Neural cell (in vitro differentiated cells): ENCODE measurements around the gene TFB2M. TPM values are rescaled to one million over a fixed set of nuclear protein-coding genes. Genes with fewer than 3 reads are reported as not detected.

ENCODE experiments used
- H2AFZ ChIP-seq: fragments of 200-600, 300-800 bp; sonication (generic), shearing (Covaris generic); 2 replicates; pipeline ENCODE4 v1.6.0; 2014; ENCODE audit warnings: low read depth, mild to moderate bottlenecking, antibody characterized with exemption, low read length, moderate library complexity
- H3F3A ChIP-seq: fragments of 200-600 bp; shearing (Covaris generic); 2 replicates; pipeline ENCODE4 v1.6.1; 2016; ENCODE audit warnings: mild to moderate bottlenecking, moderate library complexity, mixed read lengths, antibody characterized with exemption, low read length; ENCODE audit not compliant: insufficient read depth, poor library complexity, severe bottlenecking
- H3K27ac ChIP-seq: fragments of 200-600, 300-800 bp; sonication (generic), shearing (Covaris generic); 2 replicates; pipeline ENCODE4 v1.5.1; 2014; ENCODE audit warnings: mild to moderate bottlenecking, low read length, moderate library complexity
- H3K27me3 ChIP-seq: fragments of 300-800, 200-600 bp; sonication (generic), shearing (Covaris generic); 2 replicates; pipeline ENCODE4 v1.6.0; 2014; ENCODE audit warnings: mild to moderate bottlenecking, low read depth, low read length, moderate library complexity; ENCODE audit not compliant: insufficient read depth
- H3K36me3 ChIP-seq: fragments of 300-800, 200-600 bp; sonication (generic), shearing (Covaris generic); 2 replicates; pipeline ENCODE4 v1.5.1; 2014; ENCODE audit warnings: mild to moderate bottlenecking, antibody characterized with exemption, low read length, moderate library complexity; ENCODE audit not compliant: insufficient read depth
- H3K4me2 ChIP-seq: fragments of 300-800, 200-600 bp; sonication (generic), shearing (Covaris generic); 2 replicates; pipeline ENCODE4 v1.6.0; 2014; ENCODE audit warnings: mild to moderate bottlenecking, low read length
- H3K4me3 ChIP-seq: fragments of 300-800, 200-600 bp; sonication (generic), shearing (Covaris generic); 2 replicates; pipeline ENCODE4 v1.5.1; 2014; ENCODE audit warnings: mild to moderate bottlenecking, low read length, moderate library complexity
- H3K79me2 ChIP-seq: fragments of 200-600 bp; shearing (Covaris generic); replicated peaks from 2 replicates; pipeline ENCODE4 v1.6.0; 2014; ENCODE audit warnings: mild to moderate bottlenecking, low read length, moderate library complexity; ENCODE audit not compliant: insufficient read depth
- H3K9ac ChIP-seq: fragments of 300-800, 200-600 bp; sonication (generic), shearing (Covaris generic); 2 replicates; pipeline ENCODE4 v1.6.1; 2016; ENCODE audit warnings: mild to moderate bottlenecking, low read length, mixed read lengths
- H3K9me2 ChIP-seq: fragments of 200-600 bp; shearing (Covaris generic); 2 replicates; pipeline ENCODE4 v1.6.1; 2016; ENCODE audit warnings: mild to moderate bottlenecking, low read length, mixed read lengths; ENCODE audit not compliant: insufficient read depth
- H3K9me3 ChIP-seq: fragments of 200-600, 300-800 bp; sonication (generic), shearing (Covaris generic); 2 replicates; pipeline ENCODE4 v1.6.1; 2016; ENCODE audit warnings: mild to moderate bottlenecking, mixed run types, low read length, moderate library complexity, mixed read lengths
- H4K20me1 ChIP-seq: fragments of 200-600 bp; shearing (Covaris generic); 2 replicates; pipeline ENCODE4 v1.6.1; 2016; ENCODE audit warnings: mild to moderate bottlenecking, mixed run types; ENCODE audit not compliant: insufficient read depth
- CTCF ChIP-seq: fragments of 450-650 bp; IDR thresholded peaks from 2 replicates; pipeline ENCODE4 v1.5.1; 2014; ENCODE audit warnings: antibody characterized with exemption, mild to moderate bottlenecking, moderate library complexity; ENCODE audit not compliant: poor library complexity, severe bottlenecking
- EP300 ChIP-seq: fragments of 450-650 bp; conservative IDR thresholded peaks from 2 replicates; pipeline ENCODE4 v1.6.1; 2014; ENCODE audit warnings: antibody characterized with exemption, mild to moderate bottlenecking, moderate library complexity; ENCODE audit not compliant: poor library complexity, severe bottlenecking
- EZH2 ChIP-seq: fragments of 200-600, 300-800 bp; shearing (Covaris generic), sonication (generic); IDR thresholded peaks from 2 replicates; pipeline ENCODE4 v1.6.1; 2014; ENCODE audit warnings: antibody characterized with exemption, low read length, borderline replicate concordance, mild to moderate bottlenecking; ENCODE audit not compliant: insufficient read depth, poor library complexity, severe bottlenecking
- MXI1 ChIP-seq: fragments of 450-650 bp; conservative IDR thresholded peaks from 2 replicates; pipeline ENCODE4 v1.6.1; 2014; ENCODE audit warnings: antibody characterized with exemption, mild to moderate bottlenecking; ENCODE audit not compliant: poor library complexity, severe bottlenecking
- POLR2AphosphoS5 ChIP-seq: IDR thresholded peaks from 2 replicates; pipeline ENCODE4 v1.6.1; 2012
- RAD21 ChIP-seq: fragments of 450-650 bp; conservative IDR thresholded peaks from 2 replicates; pipeline ENCODE4 v1.6.1; 2014; ENCODE audit warnings: antibody characterized with exemption, mild to moderate bottlenecking, moderate library complexity
- REST ChIP-seq: IDR thresholded peaks from 2 replicates; pipeline ENCODE4 v1.6.1; 2012; ENCODE audit warnings: borderline replicate concordance
- SMC3 ChIP-seq: fragments of 450-650 bp; conservative IDR thresholded peaks from 2 replicates; pipeline ENCODE4 v1.6.1; 2014; ENCODE audit warnings: antibody characterized with exemption, mild to moderate bottlenecking, moderate library complexity; ENCODE audit not compliant: poor library complexity
- TAF1 ChIP-seq: IDR thresholded peaks from 2 replicates; pipeline ENCODE4 v1.6.1; 2012; ENCODE audit warnings: low read depth
- polyA plus RNA-seq: library from polyadenylated mRNA; depleted of rRNA; stranded (reverse); fragments of >200 nt; gene quantifications from 2 replicates; pipeline ENCODE4 v1.2.3, GENCODE V29; 2014

TFB2M gene
- polyA plus RNA-seq, 1 donor from 2014 or later: 19.2 TPM

GRCh38 chr1:246597971-246598370 is 31.9 kb upstream of the TFB2M start:
- Histone ChIP-seq H3K9ac (no peak overlapping the region), H3F3A (no peaks in the 10 kb centered on the region), H3K4me2 (no peak overlapping the region), H3K9me2 (no peaks in the 10 kb centered on the region), H4K20me1 (no peaks in the 10 kb centered on the region), H3K27me3 (no peaks in the 10 kb centered on the region), H3K36me3 (no peaks in the 10 kb centered on the region), H3K79me2 (peaks cover 4% of the 10 kb centered on the region), H2AFZ (no peak overlapping the region), H3K4me3 (no peak overlapping the region), H3K27ac (no peak overlapping the region), H3K9me3 (no peaks in the 10 kb centered on the region)
- TF ChIP-seq CTCF: no peak
- no peak for TF ChIP-seq POLR2AphosphoS5

DNA sequence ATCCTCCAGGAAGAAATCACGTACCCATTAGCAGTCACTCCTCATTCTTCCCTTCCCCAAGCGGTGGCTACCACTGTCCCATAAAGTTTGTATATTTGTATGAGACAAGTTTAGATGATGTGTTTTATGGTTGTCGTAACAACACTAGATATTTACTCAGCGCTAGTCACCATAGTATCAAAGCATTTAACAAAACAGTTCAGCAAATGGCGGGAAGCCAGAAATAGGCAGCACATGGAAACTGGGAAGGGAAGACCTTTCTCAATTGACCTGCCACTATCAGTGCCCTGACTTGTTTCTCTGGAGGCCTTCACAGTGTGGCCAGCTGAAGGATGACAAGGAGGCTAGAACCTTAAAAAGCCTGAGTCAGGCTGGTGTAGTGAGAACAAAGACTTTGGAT is 31.3 kb upstream of the TFB2M start:
- no peaks in the 10 kb centered on the region for H3F3A ChIP-seq
- H3K4me3 ChIP-seq: no peak overlapping the region
- H3K27ac ChIP-seq: no peak overlapping the region
- no peaks in the 10 kb centered on the region for H3K9me3 ChIP-seq
- no peaks in the 10 kb centered on the region for H3K36me3 ChIP-seq
- no peaks in the 10 kb centered on the region for H4K20me1 ChIP-seq
- no peaks in the 10 kb centered on the region for H3K27me3 ChIP-seq
- H3K4me2 ChIP-seq: no peak overlapping the region
- no peak for TF ChIP-seq REST
- TF ChIP-seq SMC3: no peak
- no peak for TF ChIP-seq CTCF
- no peak for TF ChIP-seq EP300
- TF ChIP-seq POLR2AphosphoS5: no peak
- TF ChIP-seq EZH2: no peak
- no peak for TF ChIP-seq MXI1
- TF ChIP-seq RAD21: no peak
- TF ChIP-seq TAF1: no peak
- no peaks in the 10 kb centered on the region for H3K9me2 ChIP-seq
- peaks cover 4% of the 10 kb centered on the region for H3K79me2 ChIP-seq
- no peak overlapping the region for H3K9ac ChIP-seq
- H2AFZ ChIP-seq: no peak overlapping the region
